ENCODE measurements around the gene D2HGDH.

DNA sequence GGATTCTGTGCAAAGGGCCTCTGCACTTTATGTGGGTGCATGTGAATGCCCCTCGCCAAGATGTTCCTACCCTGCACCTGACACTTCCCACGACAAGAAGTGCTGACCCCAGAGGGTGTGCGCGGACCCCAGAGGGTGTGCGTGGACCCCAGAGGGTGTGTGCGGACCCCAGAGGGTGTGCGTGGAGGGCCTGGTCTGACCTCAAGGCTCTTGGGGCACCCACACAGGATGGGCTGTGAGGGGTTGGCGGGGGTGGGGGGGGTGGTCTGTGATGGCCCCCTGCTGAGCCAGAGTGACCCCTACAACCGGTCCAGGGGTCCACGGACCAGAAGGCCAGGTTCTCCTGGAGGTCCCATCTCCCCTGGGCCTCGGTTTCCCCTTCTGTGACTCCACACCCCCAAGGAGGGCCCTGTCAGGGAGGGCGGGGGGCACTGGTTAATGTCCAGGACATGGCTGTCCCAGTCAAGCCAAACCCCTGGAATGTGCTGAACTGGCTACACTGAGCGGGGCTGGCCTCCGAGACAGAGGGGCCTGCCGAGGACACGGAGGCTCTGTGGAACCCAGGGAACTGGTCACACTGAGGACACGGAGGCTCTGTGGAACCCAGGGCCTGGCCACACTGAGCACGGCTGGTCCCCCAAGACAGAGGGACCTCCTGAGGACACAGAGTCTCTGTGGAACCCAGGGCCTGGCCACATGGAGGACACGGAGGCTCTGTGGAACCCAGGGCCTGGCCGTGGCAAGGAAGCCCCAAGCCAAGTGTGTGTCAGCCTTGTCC is 77.7 kb downstream of the D2HGDH start:
- TF ChIP-seq POLR2AphosphoS5 (IDR thresholded peaks at IDR 0.05; ENCODE audit: borderline replicate concordance, low read depth, low read length) (no peak), EZH2 (IDR thresholded peaks at IDR 0.05) (no peak)
